ENCODE data around the gene MCM8.
"Not testable (repeated sequence)": the region's sequence is repeated elsewhere in the genome, so short reads cannot be mapped to it uniquely, and the experiment has no call there.

MCM8 gene

DNA sequence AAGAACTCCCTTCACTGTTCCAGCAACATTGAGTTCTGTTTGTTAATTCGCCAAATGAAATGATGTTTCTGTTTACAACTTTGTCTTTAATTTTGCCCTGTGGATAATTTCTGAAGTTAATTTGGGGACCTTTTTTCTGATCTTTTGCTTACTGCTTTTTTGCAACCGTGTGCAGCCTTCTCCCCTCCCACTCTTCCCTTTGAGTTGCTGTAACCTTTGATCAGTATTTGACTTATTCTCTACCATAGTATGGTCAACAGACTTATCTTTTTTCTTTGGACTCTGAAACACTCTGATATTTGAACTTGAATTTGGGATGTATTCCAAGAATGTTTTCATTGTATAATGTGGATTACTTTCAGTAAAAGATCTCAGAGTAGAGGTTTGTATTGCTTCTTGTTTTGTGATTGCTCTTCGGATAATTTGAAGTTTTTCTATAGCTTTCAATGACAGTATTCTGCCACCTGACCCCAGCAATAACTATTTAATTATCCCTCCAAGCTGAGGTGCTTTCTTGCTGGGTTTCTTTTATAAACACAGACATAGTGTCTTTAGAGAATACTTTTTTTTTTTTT, 57.2 kb downstream of the MCM8 start:
- no peak for DNase-seq

DNA sequence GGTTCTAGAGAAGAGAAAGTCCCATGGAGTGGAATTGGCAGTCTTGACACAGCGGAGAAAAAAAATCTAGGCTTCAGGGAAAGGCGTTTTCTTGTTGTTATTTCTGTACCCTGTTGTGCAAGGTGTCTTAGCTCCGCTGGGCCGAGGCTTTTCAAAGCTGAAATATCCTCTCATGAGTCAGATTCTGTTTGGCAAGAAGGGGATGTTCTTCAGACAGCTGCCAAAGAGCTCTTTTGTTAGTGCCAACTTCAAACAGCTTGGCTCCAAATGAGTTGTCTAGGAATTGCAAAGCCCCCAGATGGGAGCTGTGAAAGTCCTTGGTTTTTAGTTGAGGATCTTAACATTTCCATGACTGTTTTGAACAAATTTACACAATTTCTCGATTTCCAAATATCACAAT, 57.8 kb downstream of the MCM8 start:
- DNase-seq = peak; percentile 4

GRCh38 chr20:6012179-6012578, 61.7 kb downstream of the MCM8 start:
- DNase-seq = no peak

GRCh38 chr20:6014017-6014416, 63.6 kb downstream of the MCM8 start:
- no peak for DNase-seq

- no peak for DNase-seq
These were observed 64.5 kb downstream of the MCM8 start for GRCh38 chr20:6014957-6015356.

DNA sequence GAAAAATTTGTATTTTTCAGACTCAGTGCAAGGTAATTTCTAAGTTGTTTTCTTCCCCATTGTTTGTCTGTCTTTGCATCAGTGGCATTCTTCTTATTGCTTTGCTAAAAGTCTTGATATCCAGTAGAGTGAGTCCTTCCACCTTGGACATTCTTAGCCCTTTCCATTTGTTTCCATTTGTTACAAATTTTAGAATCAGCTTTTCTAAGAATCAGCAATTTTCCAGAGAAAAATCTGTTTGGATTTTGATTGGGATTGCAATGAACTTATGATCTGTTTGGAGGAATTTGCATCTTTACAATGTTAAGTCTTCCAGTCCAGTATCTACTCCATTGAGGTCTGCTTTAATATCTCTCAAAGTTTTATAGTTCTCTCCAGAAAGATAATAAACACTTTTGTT, 67.0 kb downstream of the MCM8 start:
- no peak for DNase-seq

DNA sequence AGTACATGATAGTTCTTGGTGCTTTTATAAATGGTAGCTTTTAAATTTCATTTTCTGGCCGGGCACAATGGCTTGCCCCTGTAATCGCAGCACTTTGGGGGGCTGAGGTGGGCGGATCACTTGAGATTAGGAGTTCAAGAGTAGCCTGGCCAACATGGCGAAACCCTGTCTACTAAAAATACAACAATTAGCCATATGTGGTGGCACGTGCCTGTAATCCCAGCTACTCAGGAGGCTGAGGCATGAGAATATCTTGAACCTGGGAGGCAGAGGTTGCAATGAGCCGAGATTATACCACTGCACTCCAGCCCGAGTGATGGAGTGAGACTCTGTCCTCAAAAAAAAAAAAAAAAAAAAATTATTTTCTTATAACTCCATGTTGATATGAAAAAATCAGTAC, 67.4 kb downstream of the MCM8 start:
- DNase-seq = no peak

DNA sequence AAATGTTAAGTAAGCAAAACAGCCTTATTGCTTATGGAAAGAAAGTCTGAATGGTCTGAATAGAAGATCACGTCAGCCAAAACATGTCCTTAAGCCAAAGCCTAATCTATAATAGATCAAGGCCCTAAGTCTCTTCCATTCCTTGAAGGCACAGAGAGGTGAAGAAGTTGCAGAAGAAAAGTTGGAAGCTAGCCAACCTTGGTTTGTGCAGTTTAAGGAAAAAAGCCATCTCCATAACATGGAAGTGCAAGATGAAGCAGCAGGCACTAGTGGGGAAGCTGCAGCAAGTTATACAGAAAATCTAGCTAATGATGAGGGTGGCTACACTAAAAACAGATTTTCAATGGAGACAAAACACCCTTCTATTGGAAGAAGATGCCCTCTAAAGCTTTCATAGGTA, 74.3 kb downstream of the MCM8 start:
- no peak for DNase-seq

DNA sequence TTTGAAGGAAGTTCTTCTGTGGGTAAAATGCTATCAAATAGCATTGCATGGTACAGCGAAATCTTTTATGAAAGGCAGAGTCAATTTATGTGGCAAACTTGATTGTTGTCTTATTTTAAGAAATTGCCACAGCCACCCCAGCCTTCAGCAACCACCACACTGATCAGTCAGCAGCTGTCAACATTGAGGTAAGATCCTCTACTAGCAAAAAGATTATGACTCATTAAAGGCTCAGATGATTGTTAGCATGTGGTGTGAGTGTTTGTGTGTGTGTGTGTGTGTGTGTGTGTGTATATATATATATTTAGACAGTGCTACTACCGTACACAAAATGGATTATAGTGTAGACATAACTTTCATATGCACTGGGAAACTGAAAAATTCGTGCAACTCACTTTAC, 75.6 kb downstream of the MCM8 start:
- no peak for DNase-seq

DNA sequence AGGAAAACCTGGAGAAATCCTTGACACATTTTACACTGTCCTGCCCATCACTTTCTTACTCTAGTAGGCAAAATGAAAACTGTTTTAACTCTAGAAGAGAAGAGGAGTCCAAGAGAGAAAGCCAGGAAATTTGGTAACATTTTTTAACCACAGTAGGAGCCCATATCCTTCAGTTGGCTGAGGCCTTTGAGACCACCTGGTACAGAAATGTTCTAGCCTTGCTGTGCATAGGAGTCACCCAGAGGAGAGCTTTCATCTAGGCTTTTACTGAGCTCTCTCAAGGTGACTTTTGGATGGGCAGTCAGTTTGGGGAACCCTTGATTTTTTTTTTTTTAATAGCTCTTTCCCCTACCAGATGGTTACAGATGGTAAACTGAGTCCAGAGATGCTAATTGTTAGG, 78.4 kb downstream of the MCM8 start:
- no peak for DNase-seq

DNA sequence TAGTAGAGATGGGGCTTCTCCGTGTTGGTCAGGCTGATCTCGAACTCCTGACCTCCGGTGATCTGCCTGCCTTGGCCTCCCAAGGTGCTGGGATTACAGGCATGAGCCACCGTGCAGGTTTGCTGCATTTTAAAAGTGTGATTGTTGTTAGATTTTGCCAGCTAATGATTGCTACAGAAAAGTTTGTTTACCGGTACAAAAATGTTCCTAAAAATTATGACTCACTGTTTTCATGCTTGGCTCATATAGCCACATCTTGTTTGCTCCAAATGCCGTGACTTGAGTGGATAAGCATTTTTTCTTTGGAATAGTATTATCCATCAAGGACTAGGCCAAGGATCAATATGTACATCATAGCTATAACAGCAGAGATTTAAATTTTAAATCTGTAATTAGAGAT, 79.1 kb downstream of the MCM8 start:
- DNase-seq = no peak

DNA sequence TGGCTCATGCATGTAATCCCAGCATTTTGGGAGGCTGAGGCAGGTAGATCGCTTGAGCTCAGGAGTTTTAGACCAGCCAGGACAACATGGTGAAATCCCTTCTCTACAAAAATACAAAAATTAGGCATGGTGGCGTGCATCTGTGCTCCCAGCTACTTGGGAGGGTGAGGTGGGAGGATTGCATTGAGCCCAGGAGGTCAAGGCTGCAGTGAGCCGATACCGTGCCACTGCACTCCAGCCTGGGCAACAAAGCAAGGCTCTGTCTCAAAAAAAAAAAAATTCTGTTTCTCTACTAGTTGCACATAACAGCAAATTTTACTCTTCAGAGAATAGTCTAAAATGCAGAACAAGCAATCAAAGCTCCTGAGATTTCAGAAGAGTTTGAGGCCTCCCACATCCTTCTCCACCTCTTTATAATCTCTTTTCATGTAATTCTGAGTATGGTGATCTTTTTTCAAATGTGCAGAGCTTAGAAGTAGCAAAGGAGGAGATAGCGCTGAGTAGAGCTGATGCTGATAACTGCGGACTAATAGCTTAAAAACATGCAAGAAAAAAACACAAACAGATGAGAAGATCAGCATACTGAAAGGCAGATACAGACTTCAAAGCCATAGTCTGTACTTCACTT, 80.1 kb downstream of the MCM8 start:
- no peak for DNase-seq

DNA sequence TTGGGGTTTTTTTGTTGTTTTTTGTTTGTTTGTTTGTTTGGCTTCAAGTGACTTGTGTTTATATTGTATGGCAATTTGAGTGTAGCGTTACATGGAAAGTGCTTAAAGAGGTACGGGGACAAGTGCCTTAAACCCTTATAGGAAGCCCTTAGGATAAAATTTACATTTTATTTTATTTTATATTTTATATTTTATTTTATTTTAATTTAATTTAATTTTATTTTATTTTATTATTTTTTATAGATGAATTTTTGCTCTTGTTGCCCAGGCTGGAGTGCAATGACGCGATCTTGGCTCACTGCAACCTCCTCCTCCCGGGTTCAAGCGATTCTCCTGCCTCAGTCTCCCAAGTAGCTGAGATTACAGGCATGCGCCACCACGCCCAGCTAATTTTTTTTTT, 82.5 kb downstream of the MCM8 start:
- not testable (repeated sequence) for DNase-seq

DNA sequence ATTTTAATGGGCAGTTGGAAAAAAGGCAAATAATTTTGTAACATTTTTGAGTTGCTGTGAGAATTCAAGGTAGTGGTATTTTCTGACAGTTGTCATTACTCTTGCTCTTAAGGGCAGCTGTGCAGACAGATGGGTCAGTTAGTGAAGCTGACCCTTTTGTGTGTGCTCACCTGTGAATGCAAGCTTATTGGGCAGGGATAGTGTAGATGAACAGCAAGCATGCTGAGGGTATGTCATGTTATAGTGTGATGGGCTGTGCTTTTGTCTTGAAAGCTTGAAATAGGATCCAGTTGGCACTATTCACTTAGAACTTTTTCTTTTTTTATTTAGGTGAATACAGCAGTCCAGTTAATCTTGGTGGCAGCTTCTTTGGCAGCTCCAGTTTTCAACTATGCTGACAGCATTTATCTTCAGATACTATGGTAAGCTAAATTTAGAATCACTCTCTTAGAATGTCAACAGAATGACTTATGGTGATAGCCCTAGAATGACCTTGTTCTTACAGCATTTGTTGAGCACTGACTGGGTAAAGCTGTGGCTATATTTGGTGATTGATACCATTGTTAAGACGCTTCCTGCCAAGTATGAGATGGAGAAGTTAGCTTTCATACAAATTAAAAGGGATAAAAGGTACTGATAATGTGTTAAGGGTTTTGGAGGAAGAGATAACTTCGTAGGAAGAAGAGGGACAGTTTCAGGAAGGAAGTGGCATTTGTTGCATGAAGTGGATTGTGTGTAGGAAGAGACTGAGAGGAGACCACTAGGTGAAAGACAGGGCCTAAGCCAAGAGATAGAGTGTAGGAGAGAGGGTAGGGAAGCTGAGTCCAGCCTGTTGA, 83.9 kb downstream of the MCM8 start:
- no peak for DNase-seq

- no peak for DNase-seq
These were observed 85.8 kb downstream of the MCM8 start for GRCh38 chr20:6036213-6036612.

DNA sequence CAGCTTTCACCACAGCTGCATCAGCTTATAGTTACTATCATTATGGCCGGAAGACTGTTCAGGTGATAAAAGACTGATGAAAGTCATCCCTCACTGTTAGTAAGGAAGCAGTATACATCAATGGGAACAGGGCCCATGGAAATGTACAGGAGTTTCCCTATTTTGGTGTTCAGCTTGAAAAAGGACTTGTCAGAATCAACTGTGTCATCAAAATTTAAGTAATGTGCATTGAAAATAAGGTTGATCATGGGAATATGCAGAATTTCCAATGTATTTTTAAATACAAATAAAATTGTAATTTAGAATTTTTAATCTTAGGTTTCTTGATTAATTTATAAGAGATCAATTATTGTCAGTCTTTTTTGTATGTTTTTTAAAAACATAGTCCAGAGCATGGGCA, 86.6 kb downstream of the MCM8 start:
- no peak for DNase-seq

DNA sequence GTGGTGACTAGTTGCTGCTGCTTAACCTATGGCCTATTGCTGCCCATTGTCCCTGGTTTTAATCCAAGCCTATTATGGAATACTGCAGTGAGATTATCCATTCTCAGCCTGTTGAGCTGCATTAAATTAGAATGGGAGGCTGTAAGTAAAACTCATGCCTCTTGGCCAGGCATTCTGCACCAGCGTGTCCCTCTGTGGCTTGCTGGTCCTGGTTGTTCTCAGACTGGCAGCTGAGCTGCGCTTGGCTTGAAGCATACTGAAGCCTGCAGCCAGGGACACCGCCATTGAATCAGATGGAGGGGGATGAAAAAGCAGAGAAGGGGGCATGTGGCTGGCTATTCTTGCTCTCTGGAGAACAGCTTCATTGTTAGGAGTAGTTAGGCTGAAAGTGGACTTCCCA, 87.8 kb downstream of the MCM8 start:
- DNase-seq = no peak

DNA sequence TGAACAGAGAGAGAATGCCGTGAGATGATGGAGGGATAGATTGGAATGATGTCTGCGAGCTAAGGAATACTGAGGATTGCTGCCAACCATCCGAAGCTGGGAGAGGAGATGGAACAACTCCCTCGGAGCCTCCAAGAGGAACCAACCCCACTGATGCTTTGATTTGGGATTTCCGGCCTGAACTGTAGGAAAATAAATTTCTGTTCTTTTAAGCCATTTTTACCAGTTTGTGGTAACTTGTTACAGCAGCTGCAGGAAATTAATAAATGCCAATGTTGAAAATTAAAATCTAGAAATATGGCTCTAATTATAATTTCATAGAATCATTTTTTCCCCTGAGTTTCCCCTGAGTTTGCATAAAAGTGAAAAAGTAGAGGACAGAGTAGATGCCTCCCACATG, 89.3 kb downstream of the MCM8 start:
- no peak for DNase-seq

DNA sequence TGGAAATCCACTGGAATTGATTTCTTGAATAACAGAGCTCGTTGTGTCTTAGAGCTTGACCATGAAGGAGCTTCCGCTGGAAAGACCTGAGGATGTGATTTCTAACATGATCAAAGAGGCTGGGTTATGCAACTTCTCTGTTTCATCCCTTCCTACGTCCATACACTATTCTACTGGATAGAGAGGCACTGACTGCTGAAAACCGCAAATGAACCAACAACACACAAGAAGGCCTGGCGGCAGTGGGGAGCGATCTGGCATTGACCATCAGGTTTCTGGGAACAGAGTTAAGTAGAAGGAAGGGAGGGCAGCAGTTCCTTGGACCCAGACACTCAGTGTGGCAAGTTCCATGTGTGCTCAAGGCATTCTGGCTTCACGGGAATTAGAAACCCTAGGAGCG, 90.1 kb downstream of the MCM8 start:
- DNase-seq = no peak

GRCh38 chr20:6040958-6041807, 90.7 kb downstream of the MCM8 start:
- DNase-seq = no peak

GRCh38 chr20:6041808-6042265, 91.4 kb downstream of the MCM8 start:
- DNase-seq = no peak

GRCh38 chr20:6044115-6044514, 93.7 kb downstream of the MCM8 start:
- DNase-seq = no peak

DNA sequence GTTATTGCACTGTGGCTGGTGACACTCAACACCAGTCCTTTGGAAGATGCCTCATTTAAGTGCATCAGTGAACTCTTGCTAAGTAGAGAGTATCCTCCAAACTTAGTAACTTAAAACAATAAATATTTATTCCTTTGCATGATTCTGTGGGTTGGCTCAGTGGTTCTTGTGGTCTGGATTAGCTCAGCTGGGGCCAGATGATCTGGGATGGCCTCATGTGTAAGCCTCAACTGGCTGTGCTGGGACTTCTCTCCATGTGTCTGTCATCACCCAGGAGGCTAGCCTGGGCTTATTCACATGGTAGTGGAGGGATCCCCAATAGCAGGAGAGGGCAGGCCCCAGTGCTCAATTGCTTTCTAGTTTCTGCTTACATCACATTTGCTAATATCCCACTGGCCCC, 95.1 kb downstream of the MCM8 start:
- no peak for DNase-seq
